ENCODE results near the gene ERICH6B. TPM values are rescaled to one million over a fixed set of nuclear protein-coding genes. Genes with fewer than 3 reads are reported as not detected.
A peak's percentile ranks its signal among the peaks of the same experiment; 100 is the strongest.
"Not testable (repeated sequence)": the region's sequence is repeated elsewhere in the genome, so short reads cannot be mapped to it uniquely, and the experiment has no call there.

Gene ERICH6B
- total RNA-seq (2014; rRNA removed; shearing (Covaris generic)): not detected in 2 replicates

GRCh38 chr13:45615501-45616101 is at the start of gene ERICH6B:
Gene ERICH6B, minus strand, starts transcription at chr13:45615739. Its CDS starts 18,734 bp downstream, at chr13:45597005.
- Histone ChIP-seq H3K4me3 (no peak within 1 kb of the TSS), H3K4me1 (no peaks in the 10 kb centered on the region), H3K9me3 (replicated peaks) (no peaks in the 10 kb centered on the region), H3K27ac (no peak within 1 kb of the TSS), H3K36me3 (no peaks in the 10 kb centered on the region), H3K27me3 (no peaks in the 10 kb centered on the region)
- peak in 1 of 2 experiments; percentile 13 for DNase-seq

- DNase-seq; H3K9me3 ChIP-seq (replicated peaks); H3K27me3 ChIP-seq; H3K4me3 ChIP-seq; H3K36me3 ChIP-seq; H3K27ac ChIP-seq; H3K4me1 ChIP-seq: not testable (repeated sequence)
Observed at GRCh38 chr13:45662903-45663302, 47.4 kb upstream of the ERICH6B start.

GRCh38 chr13:45662162-45662561 is 46.6 kb upstream of the ERICH6B start:
- DNase-seq: no peak
- Histone ChIP-seq H3K4me1 (no peaks in the 10 kb centered on the region), H3K9me3 (replicated peaks) (no peaks in the 10 kb centered on the region), H3K27ac (no peak overlapping the region), H3K4me3 (no peak overlapping the region), H3K36me3 (no peaks in the 10 kb centered on the region), H3K27me3 (no peaks in the 10 kb centered on the region)

GRCh38 chr13:45660458-45660857 is 44.9 kb upstream of the ERICH6B start:
- DNase-seq; H3K9me3 ChIP-seq (replicated peaks); H3K27ac ChIP-seq; H3K4me3 ChIP-seq; H3K36me3 ChIP-seq; H3K4me1 ChIP-seq; H3K27me3 ChIP-seq: not testable (repeated sequence)

- Histone ChIP-seq H3K27ac (no peak overlapping the region), H3K9me3 (replicated peaks) (no peaks in the 10 kb centered on the region), H3K27me3 (no peaks in the 10 kb centered on the region), H3K4me3 (no peak overlapping the region), H3K36me3 (no peaks in the 10 kb centered on the region), H3K4me1 (no peaks in the 10 kb centered on the region)
- DNase-seq: no peak
Observed at GRCh38 chr13:45659536-45659935, 44.0 kb upstream of the ERICH6B start.

GRCh38 chr13:45658586-45659235 is 43.2 kb upstream of the ERICH6B start:
- Histone ChIP-seq H3K4me1 (no peaks in the 10 kb centered on the region), H3K36me3 (no peaks in the 10 kb centered on the region), H3K27me3 (no peaks in the 10 kb centered on the region), H3K27ac (no peak overlapping the region), H3K4me3 (no peak overlapping the region), H3K9me3 (replicated peaks) (no peaks in the 10 kb centered on the region)
- DNase-seq: no peak

GRCh38 chr13:45654633-45655349 is 39.3 kb upstream of the ERICH6B start:
- H3K27me3 ChIP-seq: no peaks in the 10 kb centered on the region
- no peaks in the 10 kb centered on the region for H3K9me3 ChIP-seq (replicated peaks)
- no peak overlapping the region for H3K27ac ChIP-seq
- no peak overlapping the region for H3K4me3 ChIP-seq
- DNase-seq: no peak
- H3K36me3 ChIP-seq: no peaks in the 10 kb centered on the region
- no peaks in the 10 kb centered on the region for H3K4me1 ChIP-seq

GRCh38 chr13:45645263-45645662 is 29.7 kb upstream of the ERICH6B start:
- H3K4me3 ChIP-seq; DNase-seq; H3K36me3 ChIP-seq; H3K4me1 ChIP-seq; H3K27me3 ChIP-seq; H3K27ac ChIP-seq; H3K9me3 ChIP-seq (replicated peaks): not testable (repeated sequence)

GRCh38 chr13:45642159-45642558 is 26.6 kb upstream of the ERICH6B start:
- DNase-seq; H3K36me3 ChIP-seq; H3K4me3 ChIP-seq; H3K4me1 ChIP-seq; H3K9me3 ChIP-seq (replicated peaks); H3K27ac ChIP-seq; H3K27me3 ChIP-seq: not testable (repeated sequence)

GRCh38 chr13:45635291-45635690 is 19.8 kb upstream of the ERICH6B start:
- DNase-seq; H3K36me3 ChIP-seq; H3K4me3 ChIP-seq; H3K4me1 ChIP-seq; H3K27ac ChIP-seq; H3K27me3 ChIP-seq; H3K9me3 ChIP-seq (replicated peaks): not testable (repeated sequence)

- Histone ChIP-seq H3K27ac (no peak overlapping the region), H3K9me3 (replicated peaks) (no peaks in the 10 kb centered on the region), H3K27me3 (no peaks in the 10 kb centered on the region), H3K4me3 (no peak overlapping the region), H3K4me1 (no peaks in the 10 kb centered on the region), H3K36me3 (no peaks in the 10 kb centered on the region)
- DNase-seq: no peak
Observed at GRCh38 chr13:45630791-45631190, 15.3 kb upstream of the ERICH6B start.

- H3K4me1 ChIP-seq: no peaks in the 10 kb centered on the region
- no peaks in the 10 kb centered on the region for H3K36me3 ChIP-seq
- H3K9me3 ChIP-seq (replicated peaks): no peaks in the 10 kb centered on the region
- H3K27ac ChIP-seq: no peak overlapping the region
- DNase-seq: no peak
- H3K27me3 ChIP-seq: no peaks in the 10 kb centered on the region
- no peak overlapping the region for H3K4me3 ChIP-seq
Observed at GRCh38 chr13:45629940-45630339, 14.4 kb upstream of the ERICH6B start.

GRCh38 chr13:45628094-45628493 is 12.6 kb upstream of the ERICH6B start:
- no peak overlapping the region for H3K4me3 ChIP-seq
- H3K27me3 ChIP-seq: no peaks in the 10 kb centered on the region
- H3K27ac ChIP-seq: no peak overlapping the region
- no peaks in the 10 kb centered on the region for H3K36me3 ChIP-seq
- no peaks in the 10 kb centered on the region for H3K9me3 ChIP-seq (replicated peaks)
- DNase-seq: no peak
- no peaks in the 10 kb centered on the region for H3K4me1 ChIP-seq

- Histone ChIP-seq H3K36me3 (no peaks in the 10 kb centered on the region), H3K4me3 (no peak overlapping the region)
Observed at GRCh38 chr13:45627656-45628055, 12.1 kb upstream of the ERICH6B start.

GRCh38 chr13:45626731-45627374 is 11.3 kb upstream of the ERICH6B start:
- no peaks in the 10 kb centered on the region for H3K36me3 ChIP-seq

More at GRCh38 chr13:45627656-45628055, 12.1 kb upstream of the ERICH6B start:
- no peaks in the 10 kb centered on the region for H3K27me3 ChIP-seq
- no peaks in the 10 kb centered on the region for H3K9me3 ChIP-seq (replicated peaks)
- H3K27ac ChIP-seq: no peak overlapping the region
- DNase-seq: no peak
- no peaks in the 10 kb centered on the region for H3K4me1 ChIP-seq

More at GRCh38 chr13:45626731-45627374, 11.3 kb upstream of the ERICH6B start:
- H3K4me1 ChIP-seq: no peaks in the 10 kb centered on the region
- no peaks in the 10 kb centered on the region for H3K27me3 ChIP-seq
- no peak overlapping the region for H3K27ac ChIP-seq
- H3K9me3 ChIP-seq (replicated peaks): no peaks in the 10 kb centered on the region
- no peak for DNase-seq
- no peak overlapping the region for H3K4me3 ChIP-seq

All from SJCRH30 (cell line).